GM19324 (cell line): Measurements from ENCODE around the gene SDK1.

Experiments used
- ATAC-seq: cut with Tn5 transposase; IDR thresholded peaks from one replicate; pipeline ENCODE4 v1.9.1; 2021; ENCODE audit warnings: mild to moderate bottlenecking, moderate library complexity; ENCODE audit not compliant: unreplicated experiment, low FRiP score

The SDK1 gene

GRCh38 chr7:3404501-3404900 lies 103.4 kb downstream of the SDK1 start:
- ATAC-seq = no peak

GRCh38 chr7:3408814-3409595 lies 108.0 kb downstream of the SDK1 start:
- ATAC-seq = no peak

DNA sequence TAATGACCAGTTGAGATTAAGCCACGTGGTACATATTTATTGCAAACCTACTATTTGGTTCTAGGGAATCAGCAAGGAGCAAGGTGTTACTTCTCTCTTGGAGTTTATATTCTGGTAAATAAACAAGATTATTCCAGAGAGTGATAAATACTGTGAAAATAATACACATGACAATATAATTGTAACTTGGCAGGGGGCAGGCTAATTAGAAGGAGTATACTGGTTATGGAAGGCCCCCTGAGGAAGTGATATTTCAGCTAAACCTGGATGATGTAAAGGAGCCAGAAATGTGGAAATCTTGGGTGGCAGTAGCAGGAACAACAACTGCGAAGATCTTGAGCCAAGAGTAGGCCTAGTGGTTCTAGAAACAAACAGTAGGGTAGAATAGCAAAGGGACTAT lies 111.8 kb downstream of the SDK1 start:
- no peak for ATAC-seq

DNA sequence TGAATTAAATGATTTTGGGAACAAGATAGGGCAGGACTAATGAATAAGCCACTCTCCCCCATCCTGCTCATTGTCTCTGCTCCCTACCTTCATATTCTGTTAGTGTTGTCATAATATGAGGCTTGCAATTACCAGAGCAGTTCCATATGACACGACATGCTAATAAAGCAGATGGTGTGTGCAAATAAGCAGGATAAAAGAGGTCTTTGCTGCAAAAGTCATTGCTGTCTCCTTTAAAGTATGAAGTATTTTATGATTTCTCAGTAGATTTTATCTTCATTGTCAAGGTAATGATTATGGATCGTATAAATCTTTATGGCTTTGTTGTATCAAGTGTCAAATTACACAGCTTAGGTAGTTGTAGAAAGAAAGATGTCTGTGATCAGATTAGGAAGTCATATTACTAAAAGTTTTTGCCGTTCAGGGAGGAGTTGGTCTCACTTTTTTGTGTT lies 114.8 kb downstream of the SDK1 start:
- no peak for ATAC-seq

DNA sequence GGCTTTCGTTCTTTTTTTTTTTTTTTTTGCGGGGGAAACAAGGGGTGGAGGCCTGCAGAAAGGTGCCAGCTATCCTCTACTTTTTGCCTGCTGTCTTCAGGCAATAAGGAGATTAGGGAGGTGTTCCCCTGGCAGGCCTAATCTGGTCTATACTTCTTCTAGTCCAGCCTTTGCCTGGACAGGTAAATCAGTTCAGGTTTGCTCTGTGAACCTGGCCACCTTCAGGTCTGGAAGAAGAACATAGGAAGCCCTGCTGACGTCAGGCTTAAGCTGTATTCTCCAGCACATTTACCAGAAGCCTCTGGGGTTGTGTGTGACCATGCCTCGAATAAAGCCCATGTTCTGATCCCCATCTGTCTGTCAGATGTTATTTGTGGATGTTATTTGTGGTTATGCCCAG lies 115.4 kb downstream of the SDK1 start:
- no peak for ATAC-seq

DNA sequence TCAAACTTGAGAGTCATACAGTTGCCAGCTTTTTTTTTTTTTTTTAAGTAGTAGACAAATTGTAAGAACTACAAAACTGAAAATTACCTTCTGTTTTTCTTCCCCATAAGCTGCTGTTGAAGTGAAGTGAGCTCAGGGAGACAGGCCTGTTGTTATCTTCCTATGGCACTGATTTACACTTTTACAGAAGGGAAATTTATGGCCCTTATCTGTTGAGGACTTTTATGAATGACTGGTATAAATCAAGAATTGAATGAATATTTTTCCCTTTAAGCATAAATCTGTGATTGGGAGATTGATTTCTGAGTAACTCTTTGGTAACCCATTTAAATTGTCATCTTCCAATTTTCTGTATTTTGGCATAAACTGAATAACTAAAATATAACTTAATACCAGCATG lies 124.0 kb downstream of the SDK1 start:
- no peak for ATAC-seq

- ATAC-seq = no peak
These were observed 125.0 kb downstream of the SDK1 start for GRCh38 chr7:3426064-3426463.

- no peak for ATAC-seq
These were observed 126.9 kb downstream of the SDK1 start for GRCh38 chr7:3427957-3428356.

DNA sequence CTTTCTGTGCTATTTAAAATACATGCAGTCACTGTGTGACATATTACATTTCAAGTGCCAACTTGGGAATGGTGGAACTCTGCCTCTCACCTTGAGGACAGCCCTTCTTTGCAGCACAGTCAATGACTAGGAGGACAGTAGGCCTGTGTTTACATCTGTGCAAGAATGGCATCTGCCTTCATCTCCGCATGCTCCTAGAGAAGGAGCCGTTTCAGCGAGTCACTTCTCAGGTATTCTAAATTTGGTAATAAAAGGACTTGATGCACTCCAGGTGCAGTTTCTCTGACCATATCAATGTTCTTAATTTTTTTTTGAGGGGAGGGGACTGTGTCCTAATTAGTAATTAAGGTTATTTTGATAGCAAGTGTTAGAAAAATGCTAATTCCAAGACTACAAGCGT lies 128.9 kb downstream of the SDK1 start:
- ATAC-seq = no peak

DNA sequence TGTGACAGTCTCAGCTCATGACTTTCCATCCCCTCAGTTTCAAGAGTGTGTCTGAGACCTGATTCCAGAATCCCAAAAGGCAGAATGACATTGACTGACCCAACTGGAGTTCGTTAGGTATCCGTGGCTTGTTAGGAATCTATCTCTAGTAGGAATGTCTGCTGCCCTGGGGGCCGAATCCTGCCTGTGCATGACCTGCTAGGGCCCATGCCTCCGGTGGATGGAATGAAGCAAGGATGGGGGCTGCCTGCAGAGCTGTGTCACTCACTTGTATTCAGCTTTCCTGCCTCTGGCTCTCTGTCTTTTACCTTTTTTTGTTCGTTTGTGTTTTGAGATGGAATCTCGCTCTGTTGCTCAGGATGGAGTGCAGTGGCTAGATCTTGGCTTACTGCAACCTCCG lies 129.5 kb downstream of the SDK1 start:
- ATAC-seq = no peak

- no peak for ATAC-seq
These were observed 130.3 kb downstream of the SDK1 start for GRCh38 chr7:3431306-3431705.

DNA sequence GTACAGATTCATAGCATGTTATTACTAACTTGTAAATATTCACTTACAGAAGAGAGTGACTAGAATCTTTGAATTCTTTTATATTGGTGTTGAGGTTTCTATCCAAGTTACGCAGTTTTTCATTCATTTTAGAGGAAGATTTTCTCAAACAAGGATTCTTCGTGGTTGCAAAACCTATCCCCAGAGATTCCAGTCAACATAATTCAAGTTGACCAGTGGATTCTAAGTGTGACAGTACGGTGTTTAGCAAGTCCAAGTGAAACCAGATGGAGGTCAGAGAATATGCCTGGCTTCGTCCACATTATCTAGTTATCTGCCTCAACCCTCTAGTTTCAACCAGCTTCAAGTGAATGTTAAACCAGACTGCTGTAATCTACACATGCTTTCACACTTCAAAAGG lies 131.9 kb downstream of the SDK1 start:
- ATAC-seq = no peak

- no peak for ATAC-seq
These were observed 133.6 kb downstream of the SDK1 start for GRCh38 chr7:3434611-3435010.

GRCh38 chr7:3436112-3436511 lies 135.1 kb downstream of the SDK1 start:
- no peak for ATAC-seq

GRCh38 chr7:3436746-3437145 lies 135.7 kb downstream of the SDK1 start:
- no peak for ATAC-seq

DNA sequence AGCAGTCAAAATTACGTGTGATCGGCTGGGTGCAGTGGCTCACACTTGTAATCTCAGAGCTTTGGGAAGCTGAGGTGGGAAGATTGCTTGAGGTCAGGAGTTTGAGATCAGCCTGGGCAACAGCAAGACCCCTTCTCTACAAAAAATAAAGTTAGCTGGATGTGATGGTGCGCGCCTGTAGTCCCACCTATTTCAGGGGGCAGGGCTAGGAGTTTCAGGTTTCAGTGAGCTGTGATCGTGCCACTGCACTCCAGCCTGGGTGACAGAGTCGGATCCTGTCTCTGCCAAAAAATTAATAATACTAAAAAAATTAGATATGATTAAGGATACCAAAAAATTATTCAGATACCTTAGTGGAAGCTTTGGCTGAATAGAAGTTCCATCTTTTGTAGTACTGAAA lies 136.4 kb downstream of the SDK1 start:
- no peak for ATAC-seq

GRCh38 chr7:3438352-3438751 lies 137.3 kb downstream of the SDK1 start:
- ATAC-seq = no peak

GRCh38 chr7:3439333-3440030 lies 138.4 kb downstream of the SDK1 start:
- no peak for ATAC-seq

DNA sequence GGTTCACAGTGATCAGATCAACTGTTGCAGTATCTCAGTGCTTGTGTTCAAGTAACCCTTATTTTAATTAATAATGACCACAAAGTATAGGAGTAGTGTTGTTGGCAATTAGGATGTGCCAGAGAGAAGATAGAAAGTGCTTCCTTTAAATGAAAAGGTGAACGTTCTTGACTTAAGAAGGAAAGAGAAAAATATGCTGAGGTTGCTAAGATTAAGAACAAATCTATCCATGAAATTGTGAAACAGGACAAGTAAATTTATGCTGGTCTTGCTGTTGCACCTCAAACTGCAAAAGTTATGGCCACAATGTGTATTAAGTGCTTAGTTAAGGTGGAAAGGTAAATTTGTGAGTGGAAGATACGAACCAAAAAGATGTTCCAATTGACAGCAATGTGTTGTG lies 139.5 kb downstream of the SDK1 start:
- ATAC-seq = no peak

GRCh38 chr7:3443716-3444115 lies 142.7 kb downstream of the SDK1 start:
- ATAC-seq = no peak

GRCh38 chr7:3446786-3447185 lies 145.7 kb downstream of the SDK1 start:
- no peak for ATAC-seq

GRCh38 chr7:3451701-3452100 lies 150.6 kb downstream of the SDK1 start:
- no peak for ATAC-seq
